NCI-H2107 treated with DMSO at 0.1 percent for 48 hours (cell line): ENCODE measurements around the gene TRIP12.
"Not testable (repeated sequence)": the region's sequence is repeated elsewhere in the genome, so short reads cannot be mapped to it uniquely, and the experiment has no call there.

ENCODE experiments used
- DNase-seq: peaks from one replicate; lab custom pipeline; 2025; ENCODE audit not compliant: unreplicated experiment; lab: John Stamatoyannopoulos, UW

Gene TRIP12

DNA sequence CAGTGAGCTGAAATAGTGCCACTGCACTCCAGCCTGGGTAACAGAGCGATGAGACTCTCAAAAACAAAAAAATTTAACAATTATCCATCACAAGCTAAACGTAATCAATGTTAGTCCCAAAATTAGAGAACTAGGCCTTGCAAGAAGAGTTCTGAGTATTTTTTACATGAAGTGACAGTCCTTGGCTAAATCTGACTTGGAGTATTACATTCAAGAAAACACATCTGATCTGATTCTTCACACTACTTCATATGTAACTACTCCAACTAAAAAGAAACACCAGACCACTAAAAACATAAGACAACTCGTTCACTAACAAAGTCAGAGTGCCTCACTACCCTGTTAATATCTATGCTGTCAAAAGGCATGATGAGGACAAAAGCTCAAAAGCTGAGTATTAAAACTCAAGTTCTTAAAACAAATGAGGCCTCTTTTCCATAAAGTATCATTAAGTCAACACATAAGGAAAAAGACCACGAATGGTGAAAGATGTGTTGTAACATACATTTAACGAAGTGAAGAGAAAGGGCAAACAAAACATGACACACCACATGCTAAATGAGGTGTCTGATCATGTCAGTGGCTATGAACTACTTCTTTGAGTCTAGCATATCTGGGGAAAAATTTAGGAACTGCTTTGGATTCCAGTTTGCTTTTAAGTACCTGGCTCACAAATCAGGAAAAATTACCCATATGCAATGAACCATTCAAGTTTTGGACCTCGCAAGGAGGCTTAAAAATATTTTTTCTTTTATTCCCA, 42.4 kb downstream of the TRIP12 start:
- no peak for DNase-seq

DNA sequence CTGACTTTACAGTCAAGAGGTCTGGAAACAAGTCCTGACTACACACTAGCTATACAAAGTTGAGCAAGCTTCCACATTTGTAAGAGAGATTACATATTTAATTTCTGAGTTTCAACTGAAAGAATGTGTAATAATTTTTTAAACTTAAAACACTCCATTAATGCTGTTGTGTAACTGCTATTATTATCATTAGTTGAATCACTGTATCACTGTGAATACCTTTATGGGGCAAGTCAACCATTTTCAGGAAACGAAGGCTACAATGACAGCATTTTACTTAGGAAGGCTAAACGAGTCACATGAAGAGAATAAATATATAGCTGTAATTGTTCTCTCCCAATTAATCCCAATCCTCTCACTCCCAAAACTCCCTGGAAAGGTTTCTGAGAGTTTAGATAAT, 46.3 kb downstream of the TRIP12 start:
- no peak for DNase-seq

DNA sequence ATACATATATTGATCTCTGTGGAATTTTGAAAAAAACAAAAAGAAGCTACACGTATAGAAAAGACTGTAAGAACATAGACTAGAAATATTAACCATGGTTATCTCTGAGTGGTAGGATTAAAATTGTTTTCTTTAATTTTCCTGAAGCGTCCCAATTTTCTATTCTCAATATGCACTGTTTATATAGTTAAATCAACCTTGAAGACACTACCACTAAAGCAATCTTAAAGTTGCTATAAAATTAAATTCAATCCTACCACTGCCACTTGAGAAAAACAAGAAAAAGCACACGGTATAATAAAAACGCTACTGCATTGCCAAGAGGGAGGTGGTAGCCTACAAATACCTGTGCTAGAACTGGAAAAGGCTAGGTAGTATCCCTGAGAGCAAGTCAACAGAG, 47.2 kb downstream of the TRIP12 start:
- no peak for DNase-seq

DNA sequence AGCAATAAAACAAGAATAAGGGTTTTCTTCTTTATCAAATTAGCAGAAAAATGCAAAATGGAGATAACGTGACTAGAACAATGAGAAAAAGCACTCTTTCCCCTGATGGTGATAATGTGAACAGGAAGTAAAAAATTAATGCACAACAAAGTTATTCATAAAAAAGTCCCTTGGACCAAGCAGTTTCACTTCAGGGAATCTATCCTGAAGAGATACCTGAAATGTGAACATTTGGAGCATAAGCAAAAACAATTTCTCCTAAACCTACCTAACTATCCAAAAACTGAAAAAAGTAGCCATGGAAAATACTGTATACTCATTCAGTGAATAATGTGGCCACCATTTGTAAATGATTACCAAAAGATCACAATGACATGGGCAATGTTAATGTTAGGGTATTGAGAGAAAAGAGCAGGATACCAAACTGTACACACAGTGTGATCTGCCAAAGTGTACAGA, 48.7 kb downstream of the TRIP12 start:
- no peak for DNase-seq

DNA sequence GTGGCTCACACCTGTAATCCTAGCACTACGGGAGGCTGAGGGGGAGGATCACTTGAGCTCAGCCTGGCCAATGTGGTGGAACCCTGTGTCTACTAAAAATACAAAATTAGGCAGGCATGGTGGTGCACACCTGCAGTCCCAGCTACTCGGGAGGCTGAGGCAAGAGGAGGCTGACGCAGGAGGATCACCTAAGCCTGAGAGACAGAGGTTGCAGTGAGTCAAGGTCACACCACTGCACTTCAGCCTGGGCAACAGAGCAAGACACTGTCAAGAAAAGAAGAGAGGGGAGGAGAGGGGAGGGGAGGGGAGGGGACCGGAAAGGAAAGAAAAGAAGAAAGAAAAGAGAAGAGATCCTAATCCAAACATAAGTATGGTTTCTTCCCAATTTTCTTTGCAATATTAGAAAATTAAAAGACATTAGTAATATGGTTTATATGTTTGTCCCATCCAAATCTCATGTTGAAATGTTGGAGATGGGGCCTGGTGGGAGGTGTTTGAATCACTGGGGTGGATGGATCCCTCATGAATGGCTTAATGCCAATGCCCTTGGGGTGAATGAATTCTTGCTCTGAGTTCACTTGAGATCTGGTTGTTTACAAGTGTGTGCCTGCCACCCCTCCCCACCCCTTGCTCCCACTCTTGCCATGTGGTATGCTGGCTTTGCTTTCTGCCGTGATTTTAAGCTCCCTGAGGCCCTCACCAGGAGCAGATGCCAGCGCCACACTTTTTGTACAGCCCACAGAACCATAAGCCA, 50.7 kb downstream of the TRIP12 start:
- no peak for DNase-seq

DNA sequence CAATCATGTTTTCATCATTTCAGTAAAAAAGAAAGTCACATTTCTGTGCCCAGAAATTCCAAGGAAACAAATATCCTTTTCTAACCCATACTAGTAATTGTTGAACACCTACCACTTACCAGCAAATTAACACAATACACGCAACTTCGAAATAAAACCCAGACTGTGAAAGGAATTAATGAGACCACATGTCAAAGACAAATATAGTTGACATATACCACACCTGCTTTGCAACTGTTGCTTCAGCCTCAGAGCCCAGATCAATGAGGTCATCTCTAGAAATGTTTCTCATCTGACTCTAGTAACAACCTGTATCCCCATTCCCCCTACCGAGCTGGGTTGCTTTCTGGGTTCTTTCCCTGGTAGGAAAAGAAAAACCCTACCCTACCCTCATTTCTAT, 52.6 kb downstream of the TRIP12 start:
- no peak for DNase-seq

DNA sequence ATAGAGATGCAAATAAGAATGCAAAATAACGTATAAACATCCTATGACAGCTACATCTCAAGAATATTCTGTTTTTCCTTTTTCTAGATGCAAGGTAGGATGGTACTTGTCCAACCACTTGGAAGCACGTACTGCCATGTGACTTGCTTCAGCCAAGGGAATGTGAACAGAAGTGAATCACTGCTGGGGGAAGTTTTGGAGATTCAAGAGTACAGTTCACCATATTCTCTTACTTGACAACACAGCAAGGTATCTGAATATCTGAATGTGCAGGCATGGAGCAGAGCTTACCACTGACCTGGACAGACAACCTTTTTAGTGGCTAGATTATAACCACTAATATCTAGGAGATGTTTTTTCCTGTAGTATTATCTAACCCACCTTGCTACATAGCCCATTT, 53.0 kb downstream of the TRIP12 start:
- DNase-seq = no peak

DNA sequence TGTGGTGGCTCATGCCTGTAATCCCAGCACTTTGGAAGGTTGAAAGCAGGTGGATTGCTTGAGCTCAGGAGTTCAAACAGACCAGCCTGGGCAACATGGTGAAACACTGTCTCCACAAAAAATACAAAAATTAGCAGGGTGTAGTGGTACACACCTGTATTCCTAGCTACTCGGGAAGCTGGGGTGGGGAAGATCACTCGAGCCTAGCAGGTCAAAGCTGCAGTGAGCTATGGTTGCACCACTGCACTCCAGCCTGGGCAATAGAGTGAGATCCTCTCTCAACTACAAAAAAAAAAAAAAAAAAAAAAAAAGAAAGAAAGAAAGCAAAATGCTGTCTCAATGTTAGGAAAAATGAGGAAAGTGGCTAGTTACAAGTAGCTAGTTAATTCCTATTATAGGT, 56.8 kb downstream of the TRIP12 start:
- no peak for DNase-seq

DNA sequence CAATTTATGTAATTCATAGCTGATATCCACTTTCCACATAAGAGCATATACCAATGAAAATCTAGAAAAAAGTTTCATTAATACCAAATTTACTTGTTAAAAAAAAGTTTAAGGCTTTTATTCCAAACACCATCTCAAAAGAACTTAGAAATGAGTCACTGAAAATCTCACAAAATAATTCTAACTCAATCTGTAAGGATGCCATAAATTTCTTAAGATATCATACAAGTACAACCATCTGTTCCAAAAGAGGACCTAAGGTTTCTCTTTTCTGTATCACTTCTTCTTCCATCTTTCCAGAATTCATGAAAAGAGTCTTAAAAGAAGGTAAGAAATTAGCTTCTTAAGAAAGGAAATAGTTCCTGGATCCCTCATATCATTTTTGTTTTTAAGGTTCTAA, 60.4 kb downstream of the TRIP12 start:
- no peak for DNase-seq

DNA sequence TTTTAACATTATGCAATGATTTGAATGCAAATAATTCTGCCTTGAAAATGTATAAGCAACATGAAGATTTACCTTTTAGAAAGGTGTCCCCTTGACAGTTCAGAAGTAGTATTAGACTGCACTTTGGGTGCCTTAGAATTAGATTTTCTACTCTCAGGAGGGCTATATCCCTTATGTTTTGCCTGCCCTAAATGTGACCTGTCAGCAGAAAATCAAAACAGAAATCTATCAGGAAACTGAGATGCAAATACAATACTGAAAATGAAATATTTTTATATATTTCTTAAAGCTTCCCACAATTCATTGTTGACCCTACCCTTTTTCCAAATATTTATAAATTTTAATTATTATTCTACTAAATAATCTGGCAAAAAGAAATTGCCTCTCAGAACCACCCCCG, 61.5 kb downstream of the TRIP12 start:
- no peak for DNase-seq

DNA sequence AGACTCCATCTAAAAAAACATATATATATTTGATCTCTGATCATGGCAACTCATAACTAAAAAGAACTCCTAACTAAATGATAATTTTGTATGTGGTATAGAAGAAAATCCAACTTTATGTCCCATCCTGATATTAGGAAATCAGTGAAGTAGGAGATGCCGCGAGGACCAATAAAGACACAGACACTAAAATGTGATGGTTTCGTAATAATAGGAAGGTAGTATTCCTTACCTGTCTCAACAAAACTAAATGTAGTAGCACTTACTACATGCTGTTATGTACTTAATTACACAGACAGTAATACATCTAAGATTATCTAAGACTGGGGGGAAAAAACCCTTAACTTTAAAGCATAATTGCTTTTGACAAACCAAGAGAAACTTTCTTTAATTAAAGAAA, 63.5 kb downstream of the TRIP12 start:
- DNase-seq = no peak

DNA sequence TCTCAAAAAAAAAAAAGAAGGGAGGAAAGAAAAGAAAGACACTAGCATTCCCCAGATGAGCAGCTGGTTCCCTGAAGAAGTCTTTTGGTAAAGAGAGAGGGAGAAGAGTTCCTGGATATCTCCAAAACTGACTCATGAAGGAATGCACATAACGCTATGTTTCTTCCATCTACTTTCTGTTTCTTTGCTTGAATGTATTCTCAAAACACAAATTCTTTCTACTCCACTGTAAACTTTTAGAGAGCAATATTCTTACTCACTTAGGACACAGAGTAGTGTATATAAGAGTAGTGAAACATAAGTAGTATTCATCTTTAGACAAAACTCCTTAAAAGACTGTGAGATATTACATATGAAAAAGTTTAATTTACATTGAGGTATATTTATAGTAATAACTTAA, 64.2 kb downstream of the TRIP12 start:
- no peak for DNase-seq

DNA sequence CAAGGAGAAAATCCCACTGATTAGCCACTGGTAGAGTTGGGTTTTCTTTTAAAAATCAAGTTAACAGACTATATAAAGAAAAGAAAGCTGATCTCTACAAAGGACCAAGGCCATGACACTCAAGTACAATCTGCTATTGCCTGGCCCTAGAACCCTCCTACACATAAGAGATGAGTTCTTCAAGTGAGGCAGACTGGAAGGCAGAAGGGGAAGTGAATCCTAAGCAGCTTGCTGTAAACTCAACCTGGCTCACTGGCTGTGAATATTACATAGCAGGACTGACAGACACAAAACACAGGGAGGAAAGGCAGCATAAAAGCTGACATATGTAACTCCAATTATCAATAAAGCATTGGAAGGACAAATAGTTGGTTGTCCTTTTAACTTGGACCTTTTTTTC, 65.4 kb downstream of the TRIP12 start:
- DNase-seq = no peak

DNA sequence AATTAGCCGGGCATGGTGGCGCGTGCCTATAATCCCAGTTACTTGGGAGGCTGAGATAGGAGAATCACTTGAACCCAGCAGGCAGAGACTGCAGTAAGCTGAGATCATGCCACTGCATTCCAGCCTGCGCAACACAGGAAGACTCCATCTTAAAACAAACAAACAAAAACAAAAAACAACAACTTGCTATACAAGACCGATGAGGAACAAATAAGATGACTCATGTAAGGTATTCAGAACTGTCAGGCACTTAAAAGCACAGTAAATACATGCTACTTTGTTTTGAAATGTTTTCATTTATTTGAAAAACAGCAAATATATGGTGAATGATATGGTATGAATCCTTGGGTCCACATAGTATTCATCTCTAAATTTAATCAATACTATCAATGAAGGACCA, 66.7 kb downstream of the TRIP12 start:
- no peak for DNase-seq

DNA sequence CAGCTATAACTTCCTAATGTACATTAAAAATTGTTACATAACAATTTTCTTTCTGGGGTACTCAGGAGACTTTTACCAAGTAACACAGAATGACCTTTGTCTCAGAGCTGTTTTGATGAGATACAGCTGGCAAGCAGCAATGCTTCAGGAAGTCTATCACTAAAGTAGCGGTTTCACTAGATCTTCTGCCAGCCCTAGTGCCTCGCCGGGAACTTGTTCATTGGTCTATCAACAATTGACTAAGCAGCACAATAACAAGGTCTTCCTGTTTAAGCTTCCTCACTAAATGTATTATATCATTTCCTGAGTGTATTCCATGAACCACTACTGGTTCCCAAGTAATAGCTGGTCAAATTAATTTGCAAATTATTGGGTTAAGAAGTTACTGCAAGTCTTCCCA, 69.2 kb downstream of the TRIP12 start:
- DNase-seq = no peak

DNA sequence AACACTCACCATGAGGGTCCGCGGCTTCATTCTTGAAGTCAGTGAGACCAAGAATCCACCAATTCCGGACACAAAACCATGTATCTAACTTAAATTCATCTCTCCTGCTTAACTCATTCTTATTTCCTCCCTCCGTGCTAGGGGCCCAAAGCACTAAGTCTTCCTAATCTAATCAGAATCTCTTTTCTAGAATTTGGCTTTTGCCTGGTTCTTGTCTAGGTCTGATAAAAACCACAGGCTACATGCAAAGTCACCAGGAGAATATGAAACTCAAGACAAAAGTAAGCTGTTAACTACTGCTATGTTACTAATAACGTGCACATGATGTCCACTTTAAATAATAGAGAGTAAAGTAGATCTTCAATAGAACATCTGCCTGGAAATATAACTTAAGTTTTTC, 69.9 kb downstream of the TRIP12 start:
- DNase-seq = no peak

DNA sequence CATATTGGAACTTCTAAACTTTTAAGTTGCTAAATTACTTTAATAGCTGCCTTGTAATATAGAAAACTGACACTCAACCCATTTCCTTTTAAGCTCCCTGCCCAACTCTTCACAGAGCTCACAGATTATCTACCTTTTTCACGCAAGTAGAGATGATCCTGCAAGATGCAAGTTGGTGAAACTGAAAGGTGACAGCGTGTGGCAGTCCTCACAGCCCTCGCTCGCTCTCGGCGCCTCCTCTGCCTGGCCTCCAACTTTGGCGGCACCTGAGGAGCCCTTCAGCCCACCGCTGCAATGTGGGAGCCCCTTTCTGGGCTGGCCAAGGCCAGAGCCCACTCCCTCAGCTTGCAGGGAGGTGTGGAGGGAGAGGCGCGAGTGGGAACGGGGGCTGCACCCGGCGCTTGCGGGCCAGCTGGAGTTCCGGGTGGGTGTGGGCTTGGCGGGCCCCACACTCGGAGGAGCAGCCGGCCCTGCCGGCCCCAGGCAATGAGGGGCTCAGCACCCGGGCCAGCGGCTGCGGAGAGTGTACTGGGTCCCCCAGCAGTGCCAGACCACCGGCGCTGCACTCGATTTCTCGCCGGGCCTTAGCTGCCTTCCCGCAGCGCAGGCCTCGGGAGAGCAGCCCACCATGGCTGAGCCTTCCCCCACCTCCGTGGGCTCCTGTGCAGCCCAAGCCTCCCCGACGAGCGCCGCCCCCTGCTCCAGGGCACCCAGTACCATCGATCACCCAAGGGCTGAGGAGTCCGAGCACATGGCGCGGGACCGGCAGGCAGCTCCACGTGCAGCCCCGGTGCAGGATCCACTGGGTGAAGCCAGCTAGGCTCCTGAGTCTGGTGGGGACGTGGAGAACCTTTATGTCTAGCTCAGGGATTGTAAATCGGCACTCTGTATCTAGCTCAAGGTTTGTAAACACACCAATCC, 71.2 kb downstream of the TRIP12 start:
- not testable (repeated sequence) for DNase-seq

DNA sequence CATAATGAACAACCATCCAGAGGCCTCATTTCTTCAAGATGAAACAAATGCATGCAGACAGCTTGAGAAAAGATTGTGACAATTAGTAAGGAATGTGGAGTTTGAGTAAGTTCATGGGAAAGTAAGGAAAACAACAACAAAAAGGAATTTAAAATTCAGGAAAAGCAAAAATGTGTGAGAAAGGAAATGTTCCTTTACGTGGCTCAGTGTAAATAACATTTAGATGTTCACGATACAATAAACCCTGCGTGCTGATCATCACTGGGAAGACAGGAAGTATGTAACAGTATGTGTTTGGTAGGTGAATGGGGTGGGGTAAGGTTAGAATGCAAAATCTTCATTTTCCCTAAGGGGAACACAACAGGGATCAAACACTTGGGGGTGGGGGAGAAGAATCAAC, 72.7 kb downstream of the TRIP12 start:
- DNase-seq = no peak

DNA sequence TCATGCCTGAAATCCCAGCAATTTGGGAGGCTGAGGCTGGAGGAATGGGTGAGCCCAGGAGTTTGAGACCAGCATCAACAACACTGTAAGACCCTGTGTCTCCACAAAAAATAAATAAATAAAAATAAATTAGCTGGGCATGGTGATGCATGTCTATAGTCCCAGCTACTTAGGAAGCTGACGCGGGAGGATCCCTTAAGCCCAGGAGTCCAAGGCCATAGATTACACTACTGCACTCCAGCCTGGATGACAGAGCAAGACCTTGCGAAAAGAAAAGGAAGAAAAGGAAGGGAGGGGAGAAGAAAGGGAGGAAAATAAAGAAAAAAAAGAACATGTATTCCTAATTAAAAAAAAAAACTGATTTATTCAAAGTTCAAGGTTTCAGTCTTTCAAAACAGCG, 78.2 kb downstream of the TRIP12 start:
- DNase-seq = no peak

DNA sequence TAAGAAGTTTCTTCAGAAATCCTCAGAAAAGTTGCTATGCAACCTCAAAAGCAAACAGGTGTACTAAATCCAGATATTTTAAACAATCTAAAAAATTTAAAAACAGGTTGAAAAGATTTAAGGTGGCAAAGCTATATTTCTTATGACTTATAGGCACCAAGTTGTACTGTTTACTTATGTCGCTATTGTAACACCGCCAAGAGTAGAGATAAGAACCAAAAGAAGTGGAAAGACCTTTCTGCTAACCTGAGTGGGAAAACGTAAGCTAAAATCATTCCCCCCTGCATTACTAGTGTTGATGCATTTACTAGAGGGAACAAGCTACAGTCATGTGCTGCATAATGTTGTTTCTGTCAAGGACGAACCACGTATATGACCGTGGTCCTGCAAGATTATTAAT, 83.1 kb downstream of the TRIP12 start:
- DNase-seq = no peak

DNA sequence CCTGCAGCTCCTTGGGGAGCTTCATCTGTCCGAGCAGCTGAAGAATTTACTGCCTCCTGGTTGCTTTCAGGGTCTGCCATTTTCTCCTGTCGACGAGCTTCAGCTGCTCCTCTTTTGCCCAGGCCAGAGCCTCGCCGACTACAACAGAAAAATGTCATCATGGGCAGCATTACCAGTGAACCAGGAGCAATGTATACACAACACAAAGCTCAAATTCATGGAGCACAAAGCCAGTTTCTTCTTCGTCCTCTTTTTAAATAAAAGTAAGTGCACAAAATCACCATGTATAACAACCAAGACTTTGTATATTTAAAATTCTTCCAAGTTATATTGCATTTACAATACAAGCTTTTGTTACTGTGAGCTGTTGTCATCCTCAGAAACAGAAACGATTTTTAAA, 85.0 kb downstream of the TRIP12 start:
- no peak for DNase-seq
